Small intestine (tissue), 16 donors: ENCODE measurements around the gene SHF. TPM values are rescaled to one million over a fixed set of nuclear protein-coding genes. Genes with fewer than 3 reads are reported as not detected.
"Not testable (repeated sequence)": the region's sequence is repeated elsewhere in the genome, so short reads cannot be mapped to it uniquely, and the experiment has no call there.

Source experiments
- DNase-seq, 2 donors: peaks; one replicate each; pipeline versions ENCODE4 v3.0.0 to v3.0.0-alpha.2; 2013
- FAIRE-seq: peaks from 2 replicates; lab custom pipeline; 2012; peaks lifted over from hg19 to GRCh38; lab: Jason Lieb, UNC
- H3K27ac ChIP-seq, 3 donors: one replicate each; pipeline ENCODE4 v1.5.1; 2013; ENCODE audit warnings: low read length in 2 of 3, mild to moderate bottlenecking in 2 of 3, control low read depth in 1 of 3, inconsistent platforms in 1 of 3, low read depth in 1 of 3, moderate library complexity in 1 of 3
- H3K27me3 ChIP-seq, 3 donors: one replicate each; pipeline ENCODE4 v1.6.1; 2013; ENCODE audit warnings: low read length in 3 of 3, inconsistent platforms in 1 of 3; ENCODE audit not compliant: control insufficient read depth in 3 of 3, insufficient read depth in 3 of 3
- H3K36me3 ChIP-seq, 3 donors: one replicate each; pipeline ENCODE4 v1.6.1; 2013; ENCODE audit warnings: low read length in 3 of 3, inconsistent platforms in 1 of 3, low read depth in 1 of 3, mild to moderate bottlenecking in 1 of 3, moderate library complexity in 1 of 3; ENCODE audit not compliant: control insufficient read depth in 3 of 3, insufficient read depth in 2 of 3
- H3K4me1 ChIP-seq, 3 donors: one replicate each; pipeline ENCODE4 v1.6.1; 2013; ENCODE audit warnings: low read length in 2 of 3, inconsistent platforms in 1 of 3, low read depth in 1 of 3, mild to moderate bottlenecking in 1 of 3, moderate library complexity in 1 of 3; ENCODE audit not compliant: control insufficient read depth in 3 of 3, insufficient read depth in 2 of 3
- H3K4me3 ChIP-seq, 3 donors: one replicate each; pipeline ENCODE4 v1.5.1; 2013; ENCODE audit warnings: low read length in 3 of 3, control low read depth in 1 of 3, inconsistent platforms in 1 of 3, low read depth in 1 of 3, mild to moderate bottlenecking in 1 of 3, moderate library complexity in 1 of 3
- H3K9me3 ChIP-seq, 2 donors: one replicate each; pipeline ENCODE4 v1.6.1; 2013; ENCODE audit warnings: low read depth in 1 of 2, low read length in 1 of 2; ENCODE audit not compliant: control insufficient read depth in 2 of 2, insufficient read depth in 1 of 2
- WGBS, 3 donors: extraction: QIAGEN DNeasy Blood & Tissue Kit; methylation state at CpG; one replicate each; pipeline ENCODE4 v1.1.7; 2013; 5-methylcytosine and 5-hydroxymethylcytosine counted together
- long read RNA-seq, 10 donors: transcript quantifications; one replicate each; lab custom pipeline, GENCODE V29; 2026
- polyA plus RNA-seq, 4 donors: library from polyadenylated mRNA; stranded (reverse) in 3 of 4; unstranded in 1 of 4; fragments of 200-250 nt in 3 of 4; fragments of 120-200 nt in 1 of 4; gene quantifications; one replicate each; pipeline versions ENCODE4 v1.2.1 to v1.2.3, GENCODE V29; 2013
- donor health status: healthy with polysubstance abuse.
- donor health status: control.
- donor health status: control.
- donor health status: Bipolar disorder and iron deficiency.
- donor health status: healthy.

Gene SHF
- polyA plus RNA-seq = 10 to 100 TPM in 3 of 4 donors, 1 to 10 TPM in 1; 9.5 to 25.0 (median 11.6) TPM
- long read RNA-seq, donor 1 = 0 reads
- long read RNA-seq, donor 2 = 0 reads
- long read RNA-seq, donor 3 = 0 reads
- long read RNA-seq, donor 4 = 0 reads
- long read RNA-seq, donor 5, partial matches to known transcripts = 7 of 7 reads
- long read RNA-seq, donor 5, other reads (novel, unspliced or antisense) = 0 of 7 reads
- long read RNA-seq, donor 6 = 0 reads
- long read RNA-seq, donor 7, partial matches to known transcripts = 0 of 1 reads
- long read RNA-seq, donor 7, other reads (novel, unspliced or antisense) = 0 of 1 reads
- long read RNA-seq, donor 8 = 0 reads
- long read RNA-seq, donor 9 = 0 reads
- long read RNA-seq, donor 10 = 0 reads

GRCh38 chr15:45187894-45188830 lies at the start of gene SHF:
Gene SHF, minus strand, starts transcription at chr15:45187966. Its CDS starts 15 bp downstream, at chr15:45187951.
- FAIRE-seq (no peak), DNase-seq (peak in 1 of 2 donors; percentile 66)
- no peaks in the 10 kb centered on the region for H3K27me3 ChIP-seq
- peak within 1 kb of the TSS; percentile 46 to 71 (median 60) for H3K4me3 ChIP-seq
- H3K9me3 ChIP-seq = no peaks in the 10 kb centered on the region
- H3K27ac ChIP-seq = peak within 1 kb of the TSS in 2 of 3 donors; percentile 12 to 41
- H3K36me3 ChIP-seq = no peaks in the 10 kb centered on the region
- H3K4me1 ChIP-seq = peaks cover 0 to 14% (median 0%) of the 10 kb centered on the region in 3 donors
- 1 to 3% (median 2%) methylated on average over 30 to 55 of the region's 57 CpGs for WGBS, 3 donors

DNA sequence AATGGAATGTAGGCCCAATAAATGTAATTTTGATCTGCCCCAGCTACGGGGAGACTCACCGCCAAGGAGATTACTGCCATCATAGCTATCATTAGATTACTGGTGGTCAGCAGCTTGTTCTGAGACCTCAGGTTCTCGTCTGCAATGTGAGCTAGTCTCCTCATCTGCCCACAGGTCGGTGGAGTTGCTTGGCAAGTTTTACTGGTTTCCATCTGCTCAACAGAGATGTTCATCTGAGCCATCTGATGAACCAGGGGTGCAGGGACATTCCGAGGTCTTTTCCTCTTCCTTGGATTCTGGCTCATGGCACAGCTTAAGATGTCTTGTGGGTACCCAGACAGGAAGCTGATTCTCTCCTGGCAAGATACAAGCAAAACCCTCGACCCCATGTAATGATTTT lies 49.0 kb upstream of the SHF start:
- H3K4me1 ChIP-seq, H3K4me3 ChIP-seq, H3K27me3 ChIP-seq, DNase-seq, H3K36me3 ChIP-seq, H3K27ac ChIP-seq, FAIRE-seq: not testable (repeated sequence)
- WGBS, 3 donors = 60 to 63% (median 62%) methylated on average over 6 of the region's 6 CpGs
- H3K9me3 ChIP-seq = peaks cover 4 to 76% of the 10 kb centered on the region in 2 donors

- peaks cover 3 to 8% (median 4%) of the 10 kb centered on the region in 3 donors for H3K4me1 ChIP-seq
- H3K27me3 ChIP-seq = no peaks in the 10 kb centered on the region
- WGBS, 3 donors = 19 to 52% (median 41%) methylated on average over 11 of the region's 11 CpGs
- H3K27ac ChIP-seq = peak overlapping the region in 2 of 3 donors; percentile 71 to 78
- H3K36me3 ChIP-seq = no peaks in the 10 kb centered on the region
- no peak overlapping the region for H3K4me3 ChIP-seq
- peaks cover 4 to 65% of the 10 kb centered on the region in 2 donors for H3K9me3 ChIP-seq
- no peak for FAIRE-seq
- peak in 1 of 2 donors; percentile 91 for DNase-seq
Observed at GRCh38 chr15:45234562-45235235, 46.9 kb upstream of the SHF start.

DNA sequence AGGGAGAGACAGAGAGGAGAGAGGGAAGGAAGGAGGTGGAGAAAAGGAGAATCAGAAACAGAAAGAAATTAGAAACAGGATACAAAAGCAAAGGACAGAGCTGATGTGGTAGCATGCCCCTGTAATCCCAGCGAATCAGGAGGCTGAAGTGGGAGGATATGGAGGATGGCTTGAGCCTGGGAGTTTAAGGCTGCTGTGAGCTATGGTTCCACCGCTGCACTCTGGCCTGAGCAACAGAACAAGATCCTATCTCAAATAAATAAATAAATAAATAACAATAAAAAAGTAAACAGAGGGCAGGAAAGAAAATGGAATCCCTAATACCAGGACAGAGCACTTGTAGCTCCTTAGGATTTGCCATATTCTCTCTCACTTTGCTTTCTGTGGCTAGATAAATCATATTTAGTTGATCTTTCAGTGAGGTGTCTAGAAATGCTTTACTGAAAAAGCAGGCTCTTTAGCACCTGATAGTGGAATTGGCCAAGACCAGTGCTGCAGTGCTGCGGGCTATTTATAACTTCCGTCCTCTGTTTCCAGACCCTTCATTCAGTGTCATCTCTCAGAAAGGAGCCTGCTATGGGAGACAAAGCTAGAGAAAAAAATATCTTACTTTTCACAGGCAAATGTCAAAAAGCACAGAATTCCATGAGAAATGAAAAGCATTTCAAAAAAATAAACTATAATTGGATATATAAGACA lies 44.2 kb upstream of the SHF start:
- DNase-seq = no peak
- peak overlapping the region in 1 of 3 donors; percentile 71 for H3K27ac ChIP-seq
- 81 to 89% (median 86%) methylated on average over 4 of the region's 4 CpGs for WGBS, 3 donors
- peaks cover 4 to 57% of the 10 kb centered on the region in 2 donors for H3K9me3 ChIP-seq
- H3K27me3 ChIP-seq = no peaks in the 10 kb centered on the region
- FAIRE-seq = no peak
- peaks cover 4 to 17% (median 5%) of the 10 kb centered on the region in 3 donors for H3K4me1 ChIP-seq
- H3K4me3 ChIP-seq = no peak overlapping the region
- no peaks in the 10 kb centered on the region for H3K36me3 ChIP-seq

DNA sequence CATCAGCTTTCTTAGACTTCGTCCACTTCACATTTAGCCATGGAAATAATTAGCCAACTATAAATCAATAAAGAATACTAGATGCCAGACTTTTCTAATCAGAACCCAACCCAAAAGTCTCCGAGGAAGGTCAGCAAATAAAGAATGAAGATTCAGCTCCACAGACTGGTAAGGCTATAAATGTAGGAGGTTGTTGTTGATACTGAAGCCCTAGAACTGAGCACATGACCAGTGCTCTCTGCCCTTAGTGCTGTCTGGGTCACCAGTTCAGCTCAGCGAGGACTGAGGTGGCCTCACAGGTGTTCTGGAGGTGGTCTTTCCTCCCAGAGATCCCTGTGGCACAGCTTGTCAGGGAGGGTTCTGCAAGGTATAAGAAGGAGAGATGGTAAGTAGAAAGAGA lies 43.4 kb upstream of the SHF start:
- WGBS, 3 donors = 11 to 56% (median 39%) methylated on average over 3 of the region's 3 CpGs
- Histone ChIP-seq H3K27ac (peak overlapping the region in 2 of 3 donors; percentile 43 to 71), H3K27me3 (no peaks in the 10 kb centered on the region), H3K36me3 (no peaks in the 10 kb centered on the region), H3K9me3 (peaks cover 2 to 54% of the 10 kb centered on the region in 2 donors), H3K4me1 (peaks cover 4 to 21% (median 5%) of the 10 kb centered on the region in 3 donors), H3K4me3 (no peak overlapping the region)
- FAIRE-seq = no peak
- DNase-seq = peak; percentile 44 to 93

DNA sequence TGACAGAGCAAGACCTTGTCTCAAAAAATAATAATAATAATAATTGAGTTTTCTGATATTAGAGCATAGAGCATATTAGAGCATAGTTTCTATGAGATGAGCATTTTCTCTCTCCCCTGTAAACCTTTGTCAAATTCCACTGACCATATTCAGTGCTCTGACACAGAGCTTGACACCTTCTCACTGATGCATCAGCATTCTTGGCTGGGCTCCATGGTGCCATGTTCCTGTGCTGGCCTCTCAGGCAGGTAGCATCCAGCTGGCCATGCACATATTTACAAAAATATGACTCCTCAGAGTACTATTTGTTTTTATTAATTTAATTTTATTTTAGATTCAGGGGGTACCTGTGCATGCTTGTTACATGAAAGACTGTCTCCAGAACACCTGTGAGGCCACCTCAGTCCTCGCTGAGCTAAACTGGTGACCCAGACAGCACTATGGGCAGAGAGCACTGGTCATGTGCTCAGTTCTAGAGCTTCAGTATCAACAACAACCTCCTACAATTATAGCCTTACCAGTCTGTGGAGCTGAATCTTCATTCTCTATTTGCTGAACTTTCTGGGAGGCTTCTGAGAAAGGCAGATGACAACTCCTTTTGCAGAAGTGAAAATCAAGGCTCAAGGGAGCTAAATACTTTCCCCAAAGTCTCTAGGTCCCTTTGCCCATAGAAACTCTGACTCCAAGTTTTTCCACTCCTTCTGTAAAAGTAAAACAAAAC lies 42.6 kb upstream of the SHF start:
- Histone ChIP-seq H3K27ac (peak overlapping the region; percentile 1 to 56 (median 43)), H3K9me3 (peaks cover 2 to 57% of the 10 kb centered on the region in 2 donors), H3K4me3 (no peak overlapping the region), H3K4me1 (peaks cover 4 to 25% (median 5%) of the 10 kb centered on the region in 3 donors), H3K27me3 (no peaks in the 10 kb centered on the region), H3K36me3 (no peaks in the 10 kb centered on the region)
- DNase-seq (peak; percentile 23 to 37), FAIRE-seq (no peak)
- WGBS, 3 donors = 0% methylated on average over 1 of the region's 1 CpG

DNA sequence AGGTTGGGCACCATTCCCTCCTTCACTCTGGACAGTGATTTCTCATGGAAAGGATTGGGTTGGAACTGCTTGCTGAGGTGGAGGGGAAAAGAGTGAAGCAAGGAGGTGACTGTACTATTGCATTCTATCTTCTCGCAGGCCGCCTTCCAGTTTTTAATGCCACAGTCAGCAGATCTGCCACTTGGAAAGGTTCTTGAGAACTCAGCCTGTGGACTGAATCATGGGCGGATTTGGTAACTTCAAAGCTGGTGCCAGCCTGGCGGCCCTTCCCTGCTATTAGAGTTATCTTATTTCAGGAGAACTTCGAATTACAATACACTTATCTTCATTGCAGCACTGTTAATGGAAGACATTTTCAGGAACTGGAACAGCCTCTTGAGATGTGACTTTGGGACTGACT lies 41.2 kb upstream of the SHF start:
- no peak overlapping the region for H3K4me3 ChIP-seq
- H3K27me3 ChIP-seq = no peaks in the 10 kb centered on the region
- DNase-seq (peak; percentile 55 to 96), FAIRE-seq (no peak)
- peaks cover 4 to 37% (median 5%) of the 10 kb centered on the region in 3 donors for H3K4me1 ChIP-seq
- H3K27ac ChIP-seq = peak overlapping the region; percentile 72 to 93 (median 83)
- 6 to 54% (median 38%) methylated on average over 5 of the region's 5 CpGs for WGBS, 3 donors
- no peaks in the 10 kb centered on the region for H3K36me3 ChIP-seq
- H3K9me3 ChIP-seq = peaks cover 2 to 51% of the 10 kb centered on the region in 2 donors
